GM18858 (cell line): ENCODE results near the gene CCDC85C.

Experiments
- ATAC-seq: cut with Tn5 transposase; IDR thresholded peaks from one replicate; pipeline ENCODE4 v1.9.1; 2021; ENCODE audit not compliant: unreplicated experiment

Gene CCDC85C

GRCh38 chr14:99541677-99542470, 62.1 kb downstream of the CCDC85C start:
- ATAC-seq, result no peak

- ATAC-seq, result no peak
These were observed 62.8 kb downstream of the CCDC85C start for GRCh38 chr14:99541211-99541610.

GRCh38 chr14:99540196-99541032, 63.6 kb downstream of the CCDC85C start:
- no peak for ATAC-seq

DNA sequence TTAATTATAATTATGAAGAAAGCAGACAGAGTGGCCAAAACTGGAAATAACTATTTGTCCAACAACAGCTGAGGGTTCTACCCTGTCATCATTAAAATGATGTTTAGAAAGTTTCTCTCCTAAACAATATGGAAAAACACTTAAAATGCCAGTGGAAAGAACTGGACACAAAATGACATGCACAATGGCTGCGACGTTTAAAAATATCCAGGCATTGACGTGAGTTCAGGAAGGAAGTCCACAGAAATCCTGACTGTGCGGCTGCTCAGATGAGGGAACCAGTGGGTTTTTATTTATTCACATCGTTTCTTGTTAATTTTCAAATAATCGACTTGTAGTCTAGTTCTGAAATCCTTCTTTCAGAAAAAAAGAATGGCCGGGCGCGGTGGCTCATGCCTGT, 64.5 kb downstream of the CCDC85C start:
- no peak for ATAC-seq

- no peak for ATAC-seq
These were observed 65.3 kb downstream of the CCDC85C start for GRCh38 chr14:99538733-99539132.

DNA sequence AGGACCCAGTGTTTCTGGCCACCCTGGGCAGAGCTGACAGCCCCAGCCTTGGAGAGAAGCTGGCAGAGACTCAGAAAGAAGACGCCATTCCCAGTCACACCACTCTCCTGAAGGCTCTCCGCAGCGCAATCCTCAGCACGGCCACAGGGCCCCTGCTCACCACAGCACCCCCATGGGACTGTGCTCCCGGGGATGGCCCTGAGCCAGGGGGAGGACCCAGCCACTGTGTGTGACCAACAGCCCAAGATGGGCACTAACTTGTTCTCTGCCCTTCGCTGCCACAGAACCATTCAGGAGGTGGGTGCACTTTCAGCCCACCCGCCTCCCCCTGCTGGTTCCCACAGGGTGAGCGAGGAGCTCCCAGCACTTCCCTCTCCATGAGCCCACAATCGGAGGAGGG, 65.7 kb downstream of the CCDC85C start:
- no peak for ATAC-seq

DNA sequence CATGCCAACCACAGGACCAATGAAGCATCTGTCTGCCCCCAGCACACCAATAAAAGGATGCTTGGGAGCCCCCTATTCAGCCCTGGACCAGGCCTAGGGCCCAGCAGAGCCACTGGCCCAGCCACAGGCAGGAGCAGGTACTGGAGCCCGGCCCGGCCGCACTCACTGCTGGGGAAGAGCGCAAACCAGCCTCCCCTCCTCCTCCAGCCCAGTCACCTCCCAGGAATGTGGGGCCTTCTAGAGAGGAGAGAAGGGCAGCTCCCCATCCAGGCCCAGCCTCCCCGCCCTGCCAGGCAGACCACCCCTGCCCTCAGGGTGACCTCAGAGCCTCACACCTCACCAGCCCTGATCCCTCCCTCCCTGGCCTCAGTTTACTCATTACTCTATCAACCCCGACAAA, 66.6 kb downstream of the CCDC85C start:
- ATAC-seq, result no peak

- ATAC-seq, result no peak
These were observed 67.9 kb downstream of the CCDC85C start for GRCh38 chr14:99535908-99536778.

- no peak for ATAC-seq
These were observed 68.6 kb downstream of the CCDC85C start for GRCh38 chr14:99535448-99535847.

GRCh38 chr14:99534863-99535262, 69.1 kb downstream of the CCDC85C start:
- ATAC-seq, result no peak

GRCh38 chr14:99534333-99534732, 69.7 kb downstream of the CCDC85C start:
- ATAC-seq, result no peak

- ATAC-seq, result no peak
These were observed 71.7 kb downstream of the CCDC85C start for GRCh38 chr14:99532310-99532709.

GRCh38 chr14:99531251-99532096, 72.5 kb downstream of the CCDC85C start:
- ATAC-seq, result no peak

- no peak for ATAC-seq
These were observed 73.4 kb downstream of the CCDC85C start for GRCh38 chr14:99530407-99531155.

- ATAC-seq, result no peak
These were observed 74.1 kb downstream of the CCDC85C start for GRCh38 chr14:99529899-99530298.

DNA sequence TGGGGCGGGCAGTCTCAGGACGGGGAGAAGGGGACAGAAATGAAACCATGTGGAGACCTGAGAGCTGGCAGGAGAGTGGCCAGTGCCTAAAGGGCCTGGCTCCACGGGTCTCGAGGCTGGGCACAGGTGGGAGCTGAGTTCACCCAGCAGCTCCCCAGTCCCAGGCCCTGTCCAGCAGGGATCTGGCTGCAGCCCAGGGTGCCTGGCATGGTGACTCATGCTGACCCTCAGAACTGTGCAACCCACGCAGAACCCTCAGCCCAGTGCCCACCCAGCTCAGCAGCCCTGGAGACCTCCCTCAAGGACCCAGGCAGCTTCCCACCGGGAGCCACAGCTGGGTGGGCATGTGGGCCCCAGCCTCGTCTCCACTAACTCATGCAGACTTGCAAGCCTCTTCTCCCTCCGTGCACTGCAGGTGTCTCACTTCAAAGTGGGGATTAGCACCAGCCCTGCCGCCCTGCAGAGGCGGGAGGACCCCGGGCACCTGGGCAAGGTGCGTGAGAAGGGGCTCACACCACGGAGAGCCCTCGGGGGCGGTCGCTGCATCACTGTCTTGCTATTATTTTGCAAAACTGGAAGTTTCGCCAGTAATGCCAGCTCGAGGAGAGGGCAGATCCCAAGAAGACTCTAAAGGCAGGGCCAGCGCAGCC, 76.5 kb downstream of the CCDC85C start:
- ATAC-seq, result no peak

GRCh38 chr14:99527026-99527425, 77.0 kb downstream of the CCDC85C start:
- no peak for ATAC-seq

GRCh38 chr14:99525699-99526080, 78.3 kb downstream of the CCDC85C start:
- ATAC-seq, result no peak
